LNCaP clone FGC (cell line): ENCODE results near the gene HOOK2.

Experiments
- DNase-seq: peaks from one replicate; pipeline ENCODE4 v3.0.0-alpha.2; 2011; ENCODE audit warnings: low read depth
- H3K4me3 ChIP-seq: 2 replicates; pipeline ENCODE4 v1.5.1; 2011; ENCODE audit warnings: mild to moderate bottlenecking, low read depth, low read length, control low read depth
- CTCF ChIP-seq: IDR thresholded peaks from 2 replicates; pipeline ENCODE4 v1.5.1; 2012; ENCODE audit warnings: mild to moderate bottlenecking; ENCODE audit not compliant: control insufficient read depth, insufficient read depth; ENCODE audit errors: extremely low read depth

The HOOK2 gene

GRCh38 chr19:12797141-12797587 lies 21.8 kb upstream of the HOOK2 start:
- no peak overlapping the region for H3K4me3 ChIP-seq
- DNase-seq, result no peak
- no peak for TF ChIP-seq CTCF

GRCh38 chr19:12796146-12797071 lies 21.1 kb upstream of the HOOK2 start:
- TF ChIP-seq CTCF, result peak; percentile 98
- no peak for DNase-seq

GRCh38 chr19:12794971-12795381 lies 19.6 kb upstream of the HOOK2 start:
- no peak for TF ChIP-seq CTCF
- DNase-seq, result no peak

More at GRCh38 chr19:12796146-12797071, 21.1 kb upstream of the HOOK2 start:
- H3K4me3 ChIP-seq, result no peak overlapping the region

GRCh38 chr19:12794196-12794941 lies 19.0 kb upstream of the HOOK2 start:
- TF ChIP-seq CTCF, result no peak
- peak overlapping the region; percentile 86 for H3K4me3 ChIP-seq
- DNase-seq, result no peak

More at GRCh38 chr19:12794971-12795381, 19.6 kb upstream of the HOOK2 start:
- H3K4me3 ChIP-seq, result no peak overlapping the region

GRCh38 chr19:12793290-12794195 lies 18.2 kb upstream of the HOOK2 start:
- peak; percentile 75 for DNase-seq
- no peak for TF ChIP-seq CTCF
- H3K4me3 ChIP-seq, result peak overlapping the region; percentile 86

- no peak for DNase-seq
- no peak for TF ChIP-seq CTCF
- peak overlapping the region; percentile 86 for H3K4me3 ChIP-seq
Observed at GRCh38 chr19:12792853-12793289, 17.5 kb upstream of the HOOK2 start.
